GM12891 (cell line): ENCODE measurements around the gene THUMPD1.

Experiments used
- POLR2A ChIP-seq: IDR thresholded peaks from 2 replicates; pipeline ENCODE4 v1.6.1; 2011; ENCODE audit warnings: low read depth, low read length, control low read depth
- SPI1 ChIP-seq: IDR thresholded peaks from 2 replicates; pipeline ENCODE4 v1.6.1; 2011; ENCODE audit warnings: low read depth, low read length, control low read depth
- TAF1 ChIP-seq: IDR thresholded peaks from 2 replicates; pipeline ENCODE4 v1.6.1; 2011; ENCODE audit warnings: low read depth, low read length, control low read depth

GRCh38 chr16:20753727-20754126, 12.1 kb upstream of the THUMPD1 start:
- TF ChIP-seq SPI1 (no peak), POLR2A (no peak), TAF1 (no peak)
